GM11168 (cell line): Measurements from ENCODE around the gene ZNF554.

ENCODE experiments used
- in situ Hi-C: fragments of 300-500 bp; cut with MboI; formaldehyde crosslinking; loops from one replicate; pipeline ENCODE4 v1.12.0; 2022; ENCODE audit warnings: low sequenced_read_pairs; ENCODE audit not compliant: unreplicated experiment

The ZNF554 gene

DNA sequence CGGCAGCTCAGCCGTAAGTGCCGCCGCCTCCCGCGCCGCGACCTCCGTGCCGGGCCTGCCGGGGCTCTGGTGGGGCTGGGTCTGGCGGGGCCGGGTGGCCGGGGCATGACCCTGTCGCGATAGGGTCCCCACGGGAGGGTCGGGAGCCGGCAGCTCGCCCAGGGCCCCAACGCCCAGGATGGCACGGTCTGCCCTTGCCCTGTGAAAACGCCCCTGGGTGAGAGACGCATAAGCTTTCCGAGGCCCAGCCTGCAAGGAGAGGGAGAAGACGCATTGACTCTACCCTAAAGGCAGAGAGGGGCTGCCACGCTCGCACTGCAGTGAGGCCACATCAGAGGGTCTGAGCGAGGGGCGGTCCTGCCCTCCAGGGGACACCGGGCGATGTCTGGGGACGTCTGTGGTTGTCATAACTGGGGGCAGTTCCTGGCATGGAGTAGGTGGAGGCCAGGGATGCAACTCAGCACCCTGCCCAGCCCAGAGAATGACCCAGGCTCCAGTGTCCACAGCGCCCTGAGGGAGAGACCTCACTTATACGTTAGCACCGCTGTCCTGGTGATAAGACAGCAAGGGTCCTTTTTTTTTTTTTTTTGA, 539 bp downstream of the ZNF554 start:
- in situ Hi-C loops = no loop called here

DNA sequence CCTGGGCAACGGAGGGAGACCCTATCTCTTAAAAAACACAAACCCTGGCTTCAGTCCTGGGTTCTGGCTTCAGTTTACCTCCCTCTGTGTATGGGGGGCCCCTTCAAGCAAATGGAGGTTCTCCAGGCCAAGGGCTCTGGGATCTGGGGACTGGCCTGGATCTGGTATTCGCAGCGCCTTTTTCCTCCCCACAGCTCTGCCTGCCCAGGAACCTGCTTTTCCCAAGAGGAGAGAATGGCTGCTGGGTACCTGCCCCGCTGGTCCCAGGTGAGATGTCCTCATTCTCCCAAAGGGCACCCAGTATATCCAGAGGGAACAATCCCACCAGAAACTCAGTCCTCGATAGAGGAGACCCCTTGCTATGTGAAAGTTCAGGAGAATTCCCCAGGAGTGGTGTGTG, 3.2 kb downstream of the ZNF554 start:
- in situ Hi-C loops = no loop called here

DNA sequence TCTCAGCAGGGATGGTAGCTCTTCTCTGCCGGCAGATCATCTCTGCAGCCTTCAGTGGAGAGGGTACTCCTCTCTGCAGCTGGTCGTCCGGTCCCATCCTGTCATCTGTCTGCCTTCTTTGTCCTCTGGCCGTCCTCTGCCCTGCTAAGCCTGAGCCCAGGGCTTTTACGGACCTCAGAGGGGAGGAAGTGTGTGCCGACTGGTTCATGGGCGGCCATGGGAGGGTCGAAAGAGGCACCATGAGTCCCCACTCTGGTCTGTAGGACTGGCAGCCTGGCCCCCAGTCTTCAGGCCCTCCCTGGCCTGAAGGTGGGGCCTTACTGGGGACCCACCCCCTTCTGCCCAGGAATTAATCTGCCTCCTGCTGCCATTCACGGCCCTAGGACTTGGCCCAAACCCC, 4.0 kb downstream of the ZNF554 start:
- in situ Hi-C loops = no loop called here

- in situ Hi-C loops = no loop called here
Measured at GRCh38 chr19:2824129-2824528, 4.5 kb downstream of the ZNF554 start.

- in situ Hi-C loops = no loop called here
Measured at GRCh38 chr19:2827022-2827421, 7.4 kb downstream of the ZNF554 start.

GRCh38 chr19:2827840-2828489, 8.3 kb downstream of the ZNF554 start:
- in situ Hi-C loops = no loop called here

- in situ Hi-C loops = no loop called here
Measured at GRCh38 chr19:2834294-2834871, 14.7 kb downstream of the ZNF554 start.

GRCh38 chr19:2837430-2837829, 17.8 kb downstream of the ZNF554 start:
- in situ Hi-C loops = no loop called here

- in situ Hi-C loops = no loop called here
Measured at GRCh38 chr19:2840794-2841791, 21.4 kb downstream of the ZNF554 start, which contains the start of gene ZNF555. ZNF555 (plus strand) TSS chr19:2841475; CDS start chr19:2841573, 98 bp downstream.

- in situ Hi-C loops = no loop called here
Measured at GRCh38 chr19:2841855-2842574, 22.3 kb downstream of the ZNF554 start.

DNA sequence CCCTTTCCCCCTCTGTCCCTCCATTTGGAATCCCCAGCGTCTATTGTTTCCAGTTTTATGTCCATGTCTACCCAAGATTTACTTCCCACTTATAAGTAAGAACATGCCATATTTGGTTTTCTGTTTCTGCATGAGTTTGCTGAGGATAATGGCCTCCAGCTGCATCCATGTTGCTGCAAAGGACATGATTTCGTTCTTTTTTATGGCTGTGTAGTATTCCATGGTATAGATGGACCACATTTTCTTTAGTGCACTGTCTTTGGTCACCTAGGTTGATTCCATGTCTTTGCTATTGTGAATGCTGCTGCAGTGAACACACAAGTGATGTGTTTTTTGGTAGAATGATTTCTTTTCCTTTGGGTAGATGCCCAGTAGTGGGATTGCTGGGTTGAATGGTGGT, 25.4 kb downstream of the ZNF554 start:
- in situ Hi-C loops = no loop called here

GRCh38 chr19:2846180-2846894, 26.7 kb downstream of the ZNF554 start:
- in situ Hi-C loops = no loop called here

DNA sequence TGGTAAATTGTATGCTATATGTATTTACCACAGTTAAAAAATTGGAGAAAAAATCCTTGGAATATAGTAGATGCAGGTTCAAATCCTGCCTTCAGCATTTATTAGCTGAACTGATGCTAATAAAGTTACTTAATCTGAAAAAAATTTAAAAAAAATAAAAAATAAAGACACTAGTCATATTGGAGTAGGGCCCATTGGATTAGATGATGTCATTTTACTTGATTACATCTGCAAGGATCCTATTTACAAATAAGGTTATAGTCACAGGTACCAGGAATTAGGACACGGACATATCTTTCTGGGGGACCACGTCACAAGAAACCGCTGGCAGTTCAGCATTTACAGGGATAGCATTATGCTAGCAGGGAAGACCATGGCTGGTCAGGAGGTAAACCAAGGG, 27.8 kb downstream of the ZNF554 start:
- in situ Hi-C loops = no loop called here

DNA sequence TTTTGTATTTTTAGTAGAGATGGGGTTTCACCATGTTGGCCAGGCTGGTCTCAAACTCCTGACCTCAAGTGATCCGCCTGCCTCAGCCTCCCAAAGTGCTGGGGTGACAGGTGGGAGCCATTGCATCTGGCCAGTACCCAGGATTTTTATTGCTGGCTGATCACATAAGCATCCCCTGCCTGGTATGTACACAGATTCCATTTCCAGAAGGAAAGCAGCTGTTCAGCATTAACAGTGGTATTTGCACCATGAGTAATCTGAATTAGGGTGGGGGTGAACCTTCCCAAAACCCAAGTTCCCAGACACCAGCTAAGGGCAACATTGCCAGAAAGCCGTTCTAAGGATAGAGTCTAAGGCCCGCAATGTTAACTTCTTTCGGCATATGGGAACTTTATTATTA, 28.9 kb downstream of the ZNF554 start:
- in situ Hi-C loops = no loop called here

- in situ Hi-C loops = no loop called here
Measured at GRCh38 chr19:2850256-2850925, 30.7 kb downstream of the ZNF554 start.

- in situ Hi-C loops = no loop called here
Measured at GRCh38 chr19:2852598-2852997, 32.9 kb downstream of the ZNF554 start.

GRCh38 chr19:2853015-2853606, 33.4 kb downstream of the ZNF554 start:
- in situ Hi-C loops = no loop called here

- in situ Hi-C loops = no loop called here
Measured at GRCh38 chr19:2854849-2855248, 35.2 kb downstream of the ZNF554 start.
